ENCODE measurements around the gene HOXB8.

GRCh38 chr17:48595278-48595999 is 19.7 kb downstream of the HOXB8 start:
- TF ChIP-seq CTCF (IDR thresholded peaks at IDR 0.05) (no peak), POLR2A (IDR thresholded peaks at IDR 0.05) (no peak), POLR2AphosphoS5 (IDR thresholded peaks at IDR 0.05; ENCODE audit: insufficient read depth in 1 of 2, low read depth in 1 of 2) (no peak)
